ENCODE results near the gene MDH1.
"Not testable (repeated sequence)": the region's sequence is repeated elsewhere in the genome, so short reads cannot be mapped to it uniquely, and the experiment has no call there.

MDH1 gene

DNA sequence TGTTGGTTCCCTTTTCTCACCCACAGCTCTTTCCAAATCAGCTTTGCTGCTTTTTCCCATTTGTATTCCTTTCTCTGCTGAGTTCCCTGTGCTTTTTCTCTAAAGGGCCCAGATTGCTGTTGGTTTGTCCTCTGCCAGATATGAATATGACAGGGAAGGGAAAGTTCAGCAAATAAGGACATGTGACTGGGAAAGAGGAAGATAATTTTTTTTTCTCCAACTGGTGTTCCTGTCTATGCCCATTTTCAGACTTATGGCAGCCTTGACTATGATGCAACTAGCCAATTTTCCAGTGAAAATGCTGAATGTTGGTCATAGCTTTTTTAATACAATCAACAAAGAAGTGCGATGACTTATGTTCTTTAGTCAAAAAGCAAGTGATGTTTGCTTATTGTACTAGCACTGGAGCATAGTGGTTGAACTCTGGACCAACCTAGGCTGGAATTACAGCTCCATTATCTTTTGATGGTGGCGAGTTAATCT lies 7.7 kb downstream of the MDH1 start:
- TF ChIP-seq EZH2 (IDR thresholded peaks at IDR 0.05) = no peak
- no peak for TF ChIP-seq FOXP2 (optimal IDR thresholded peaks at IDR 0.05; ENCODE audit: control extremely low read depth, extremely low read length, insufficient read depth)
- TF ChIP-seq POLR2AphosphoS5 (IDR thresholded peaks at IDR 0.05; ENCODE audit: borderline replicate concordance, low read depth, low read length) = no peak
- H3K9ac ChIP-seq (ENCODE audit: insufficient read length) = no peak overlapping the region
- H3K27ac ChIP-seq = no peak overlapping the region
- no peak for DNase-seq (ENCODE audit: low read depth, low spot score)
- H3K36me3 ChIP-seq (ENCODE audit: insufficient read depth, low read length) = peaks cover 70% of the 10 kb centered on the region
- H3K9me3 ChIP-seq (ENCODE audit: low read depth, low read length) = no peaks in the 10 kb centered on the region
- no peak overlapping the region for H3K4me3 ChIP-seq

DNA sequence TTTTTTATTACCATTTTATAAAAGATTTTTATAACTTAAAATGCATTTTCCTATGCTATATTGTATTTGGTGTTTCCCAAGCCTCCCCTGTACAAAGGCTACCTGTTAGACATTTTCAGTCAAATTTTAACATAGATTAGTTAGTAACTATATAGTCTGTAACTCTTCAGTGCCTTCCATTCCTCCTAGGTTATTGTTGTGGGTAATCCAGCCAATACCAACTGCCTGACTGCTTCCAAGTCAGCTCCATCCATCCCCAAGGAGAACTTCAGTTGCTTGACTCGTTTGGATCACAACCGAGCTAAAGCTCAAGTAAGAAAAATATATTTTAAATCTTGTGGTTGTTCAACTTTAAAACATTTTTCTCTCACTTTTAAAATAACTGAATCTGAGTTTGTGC lies 10.2 kb downstream of the MDH1 start:
- H3K4me3 ChIP-seq = no peak overlapping the region
- H3K9me3 ChIP-seq (ENCODE audit: low read depth, low read length) = no peaks in the 10 kb centered on the region
- H3K36me3 ChIP-seq (ENCODE audit: insufficient read depth, low read length) = peaks cover 77% of the 10 kb centered on the region
- H3K27ac ChIP-seq = no peak overlapping the region
- DNase-seq (ENCODE audit: low read depth, low spot score) = no peak
- TF ChIP-seq POLR2AphosphoS5 (IDR thresholded peaks at IDR 0.05; ENCODE audit: borderline replicate concordance, low read depth, low read length) (no peak), FOXP2 (optimal IDR thresholded peaks at IDR 0.05; ENCODE audit: control extremely low read depth, extremely low read length, insufficient read depth) (no peak), EZH2 (IDR thresholded peaks at IDR 0.05) (no peak)
- no peak overlapping the region for H3K9ac ChIP-seq (ENCODE audit: insufficient read length)

- H3K4me3 ChIP-seq = no peak overlapping the region
- no peak for DNase-seq (ENCODE audit: low read depth, low spot score)
- no peak overlapping the region for H3K27ac ChIP-seq
- TF ChIP-seq POLR2AphosphoS5 (IDR thresholded peaks at IDR 0.05; ENCODE audit: borderline replicate concordance, low read depth, low read length) (no peak), FOXP2 (optimal IDR thresholded peaks at IDR 0.05; ENCODE audit: control extremely low read depth, extremely low read length, insufficient read depth) (no peak), EZH2 (IDR thresholded peaks at IDR 0.05) (no peak)
- no peaks in the 10 kb centered on the region for H3K9me3 ChIP-seq (ENCODE audit: low read depth, low read length)
- no peak overlapping the region for H3K9ac ChIP-seq (ENCODE audit: insufficient read length)
- peaks cover 75% of the 10 kb centered on the region for H3K36me3 ChIP-seq (ENCODE audit: insufficient read depth, low read length)
These were observed 12.2 kb downstream of the MDH1 start for GRCh38 chr2:63600881-63601460.

DNA sequence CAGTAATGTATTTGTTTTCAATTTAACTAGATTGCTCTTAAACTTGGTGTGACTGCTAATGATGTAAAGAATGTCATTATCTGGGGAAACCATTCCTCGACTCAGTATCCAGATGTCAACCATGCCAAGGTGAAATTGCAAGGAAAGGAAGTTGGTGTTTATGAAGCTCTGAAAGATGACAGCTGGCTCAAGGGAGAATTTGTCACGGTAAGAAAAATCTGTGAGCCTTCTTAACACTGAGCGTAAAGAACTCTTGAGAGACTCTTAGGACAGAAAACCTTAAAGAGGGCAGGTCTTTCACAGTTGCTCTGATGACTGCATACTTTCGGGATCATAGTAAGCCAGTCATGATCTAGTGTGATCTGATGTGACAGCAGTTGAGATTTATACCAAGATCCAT lies 15.9 kb downstream of the MDH1 start:
- Histone ChIP-seq H3K27ac (no peak overlapping the region), H3K4me3 (no peak overlapping the region), H3K9me3 (ENCODE audit: low read depth, low read length) (no peaks in the 10 kb centered on the region), H3K9ac (ENCODE audit: insufficient read length) (no peak overlapping the region), H3K36me3 (ENCODE audit: insufficient read depth, low read length) (peaks cover 69% of the 10 kb centered on the region)
- TF ChIP-seq POLR2AphosphoS5 (IDR thresholded peaks at IDR 0.05; ENCODE audit: borderline replicate concordance, low read depth, low read length) (no peak), EZH2 (IDR thresholded peaks at IDR 0.05) (no peak), FOXP2 (optimal IDR thresholded peaks at IDR 0.05; ENCODE audit: control extremely low read depth, extremely low read length, insufficient read depth) (no peak)
- DNase-seq (ENCODE audit: low read depth, low spot score) = no peak

GRCh38 chr2:63608865-63609264 lies 20.1 kb downstream of the MDH1 start:
- H3K9me3 ChIP-seq (ENCODE audit: low read depth, low read length); DNase-seq (ENCODE audit: low read depth, low spot score): not testable (repeated sequence)

GRCh38 chr2:63610525-63610924 lies 21.8 kb downstream of the MDH1 start:
- Histone ChIP-seq H3K27ac (no peak overlapping the region), H3K36me3 (ENCODE audit: insufficient read depth, low read length) (peaks cover 18% of the 10 kb centered on the region), H3K4me3 (no peak overlapping the region), H3K9me3 (ENCODE audit: low read depth, low read length) (no peaks in the 10 kb centered on the region), H3K9ac (ENCODE audit: insufficient read length) (no peak overlapping the region)
- DNase-seq (ENCODE audit: low read depth, low spot score) = no peak
- TF ChIP-seq POLR2AphosphoS5 (IDR thresholded peaks at IDR 0.05; ENCODE audit: borderline replicate concordance, low read depth, low read length) (no peak), EZH2 (IDR thresholded peaks at IDR 0.05) (no peak), FOXP2 (optimal IDR thresholded peaks at IDR 0.05; ENCODE audit: control extremely low read depth, extremely low read length, insufficient read depth) (no peak)

More at GRCh38 chr2:63608865-63609264, 20.1 kb downstream of the MDH1 start:
- H3K36me3 ChIP-seq (ENCODE audit: insufficient read depth, low read length) = peaks cover 32% of the 10 kb centered on the region
- H3K27ac ChIP-seq; H3K4me3 ChIP-seq; H3K9ac ChIP-seq (ENCODE audit: insufficient read length): not testable (repeated sequence)

GRCh38 chr2:63613391-63613901 lies 24.7 kb downstream of the MDH1 start:
- H3K4me3 ChIP-seq = no peak overlapping the region
- no peaks in the 10 kb centered on the region for H3K9me3 ChIP-seq (ENCODE audit: low read depth, low read length)
- H3K9ac ChIP-seq (ENCODE audit: insufficient read length) = no peak overlapping the region
- no peak overlapping the region for H3K27ac ChIP-seq
- no peak for DNase-seq (ENCODE audit: low read depth, low spot score)
- TF ChIP-seq FOXP2 (optimal IDR thresholded peaks at IDR 0.05; ENCODE audit: control extremely low read depth, extremely low read length, insufficient read depth) = no peak
- no peak for TF ChIP-seq EZH2 (IDR thresholded peaks at IDR 0.05)
- TF ChIP-seq POLR2AphosphoS5 (IDR thresholded peaks at IDR 0.05; ENCODE audit: borderline replicate concordance, low read depth, low read length) = no peak
- H3K36me3 ChIP-seq (ENCODE audit: insufficient read depth, low read length) = no peaks in the 10 kb centered on the region

DNA sequence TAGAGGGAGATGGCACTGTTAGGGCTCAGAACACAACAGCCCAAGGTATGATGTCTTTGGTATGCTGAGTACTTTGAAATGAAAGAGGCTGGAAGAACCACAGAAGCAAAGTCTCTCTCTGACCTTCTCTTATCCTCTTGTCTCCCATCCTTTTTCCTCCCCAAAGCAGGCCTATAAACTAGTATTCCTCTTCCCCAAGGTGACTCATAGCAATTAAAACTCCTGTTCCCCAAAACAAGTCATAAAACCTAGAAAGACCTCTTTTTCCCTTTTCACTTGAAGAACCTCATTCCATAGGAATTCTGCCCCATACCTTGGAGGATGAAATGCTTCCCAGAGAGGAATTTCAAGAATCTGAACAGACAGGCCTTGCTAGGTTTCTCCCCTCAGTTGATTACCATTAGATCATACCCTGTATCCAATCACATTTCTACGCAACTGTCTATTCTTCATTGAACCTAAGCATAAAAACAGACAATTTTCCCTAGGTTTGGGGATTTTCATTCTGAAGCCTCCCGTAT lies 25.7 kb downstream of the MDH1 start:
- H3K4me3 ChIP-seq = no peak overlapping the region
- no peaks in the 10 kb centered on the region for H3K36me3 ChIP-seq (ENCODE audit: insufficient read depth, low read length)
- DNase-seq (ENCODE audit: low read depth, low spot score) = no peak
- no peak overlapping the region for H3K9ac ChIP-seq (ENCODE audit: insufficient read length)
- no peaks in the 10 kb centered on the region for H3K9me3 ChIP-seq (ENCODE audit: low read depth, low read length)
- TF ChIP-seq POLR2AphosphoS5 (IDR thresholded peaks at IDR 0.05; ENCODE audit: borderline replicate concordance, low read depth, low read length) (no peak), FOXP2 (optimal IDR thresholded peaks at IDR 0.05; ENCODE audit: control extremely low read depth, extremely low read length, insufficient read depth) (no peak), EZH2 (IDR thresholded peaks at IDR 0.05) (no peak)
- no peak overlapping the region for H3K27ac ChIP-seq

Measured in SK-N-MC (cell line).